GM18868 (cell line): Measurements from ENCODE around the gene ENTR1.

Source experiments
- ATAC-seq: cut with Tn5 transposase; IDR thresholded peaks from one replicate; pipeline ENCODE4 v1.9.1; 2021; ENCODE audit warnings: mild to moderate bottlenecking, moderate library complexity; ENCODE audit not compliant: unreplicated experiment

The ENTR1 gene

GRCh38 chr9:136410500-136411287 is at the start of gene ENTR1, which contains the start of gene PMPCA:
TSS of gene ENTR1 (minus strand) at chr9:136410614. CDS start at chr9:136410397, 217 bp downstream.
TSS of gene PMPCA (plus strand) at chr9:136410658. CDS start at chr9:136410669, 11 bp downstream.
- peak; percentile 81 for ATAC-seq

- ATAC-seq = no peak
Measured at GRCh38 chr9:136459425-136459824, 49.0 kb upstream of the ENTR1 start.

GRCh38 chr9:136457326-136457725 is 46.9 kb upstream of the ENTR1 start:
- ATAC-seq = no peak

DNA sequence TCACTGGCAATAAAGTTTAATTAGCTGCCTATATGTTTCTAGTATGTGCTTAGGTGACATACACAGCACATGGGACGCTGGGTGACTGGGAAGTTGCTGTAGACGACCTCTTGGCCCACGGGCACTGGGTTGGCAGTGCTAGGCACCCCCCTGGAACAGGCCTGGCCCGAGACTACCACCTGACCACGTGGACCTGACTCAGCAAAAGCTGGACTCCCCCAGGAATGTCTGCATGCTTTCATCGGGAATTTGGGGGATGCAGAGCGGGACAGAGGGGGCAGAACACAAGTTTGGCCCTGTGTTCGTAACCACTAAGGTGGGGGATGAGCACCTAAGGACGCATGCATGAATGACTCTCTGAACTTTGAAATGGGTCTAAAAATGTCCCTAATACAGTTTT is 45.8 kb upstream of the ENTR1 start:
- ATAC-seq = no peak

- ATAC-seq = no peak
Measured at GRCh38 chr9:136455043-136456002, 44.9 kb upstream of the ENTR1 start.

DNA sequence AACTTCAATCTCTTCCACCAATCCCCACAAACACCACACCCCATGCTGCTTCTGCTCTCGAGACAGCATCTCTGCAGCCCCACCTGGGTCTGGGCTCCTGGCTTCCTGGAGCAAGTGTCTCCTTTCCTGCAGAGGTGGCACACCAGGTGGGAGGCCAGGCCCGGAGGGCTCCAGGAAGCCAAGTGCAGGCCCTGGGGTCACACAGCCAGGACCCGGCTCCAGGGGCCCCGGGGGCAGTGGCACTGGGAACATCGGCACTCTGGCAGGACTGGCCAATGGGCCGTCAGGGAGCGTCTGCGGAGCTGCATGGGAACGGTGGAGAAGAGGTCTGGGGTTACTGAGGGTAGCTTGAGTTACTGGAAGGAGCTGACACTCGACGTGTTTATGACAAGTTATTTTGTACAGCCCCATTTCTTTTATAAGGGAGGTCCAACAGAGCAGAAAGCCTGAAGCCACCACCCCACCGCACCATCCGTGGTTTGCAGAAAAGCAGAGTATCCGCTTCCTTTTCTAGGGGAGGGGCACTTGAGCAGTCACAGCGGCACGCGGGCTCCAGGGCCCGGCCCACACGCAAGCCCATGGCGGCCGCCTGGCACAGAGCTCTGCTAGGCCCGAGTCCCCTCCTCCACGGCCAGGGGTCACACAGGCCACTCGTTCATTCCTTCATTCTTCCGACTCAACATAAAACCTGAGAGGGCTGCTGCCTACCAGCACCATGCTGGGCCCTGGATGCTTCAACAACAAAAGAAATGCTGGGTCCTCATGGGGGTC is 43.8 kb upstream of the ENTR1 start:
- no peak for ATAC-seq

GRCh38 chr9:136453326-136453725 is 42.9 kb upstream of the ENTR1 start:
- no peak for ATAC-seq

- ATAC-seq = no peak
Measured at GRCh38 chr9:136451221-136451877, 40.9 kb upstream of the ENTR1 start.

DNA sequence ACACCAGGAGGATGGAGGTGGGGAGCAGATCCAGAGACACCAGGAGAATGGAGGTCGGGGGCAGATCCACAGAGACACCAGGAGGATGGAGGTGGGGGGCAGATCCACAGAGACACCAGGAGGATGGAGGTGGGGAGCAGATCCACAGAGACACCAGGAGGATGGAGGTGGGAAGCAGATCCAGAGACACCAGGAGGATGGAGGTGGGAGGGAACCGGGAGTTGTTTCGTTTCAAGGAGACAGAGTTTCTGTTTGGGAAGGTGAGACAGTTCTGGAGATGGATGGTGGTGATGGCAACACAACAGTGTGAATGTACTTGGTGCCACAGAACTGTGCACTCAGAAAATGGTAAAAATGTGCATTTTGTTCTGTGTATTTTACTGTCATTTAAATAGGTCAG is 38.2 kb upstream of the ENTR1 start:
- no peak for ATAC-seq

DNA sequence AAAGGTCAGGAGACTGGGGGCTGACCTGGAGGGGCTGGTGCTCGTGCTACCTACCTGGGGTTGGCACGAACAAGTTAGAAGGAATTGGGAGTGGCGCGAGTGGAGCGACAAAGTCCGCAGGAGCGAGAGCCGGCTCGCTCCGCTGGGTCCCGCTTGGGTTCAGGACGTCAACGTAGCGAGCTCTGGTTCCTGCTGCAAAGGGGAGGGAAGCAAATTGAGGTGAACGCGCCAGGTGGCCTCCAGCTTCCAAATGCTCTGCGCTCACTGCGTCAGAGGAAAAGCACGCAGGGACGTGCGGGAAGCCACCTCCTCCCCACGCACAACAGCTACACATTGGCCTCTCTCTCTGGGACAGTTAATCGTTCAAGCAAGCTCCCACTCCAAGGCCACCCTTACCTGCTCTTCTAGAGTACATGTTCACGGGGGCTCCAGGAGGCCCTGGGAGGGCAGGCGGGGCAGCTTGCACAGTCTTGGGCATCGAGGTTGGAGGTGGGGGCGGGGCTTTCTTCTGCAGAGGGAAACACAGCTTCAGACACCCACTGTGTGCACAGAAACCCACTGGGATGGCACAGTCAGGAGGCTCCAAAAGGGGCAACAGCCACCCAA is 36.9 kb upstream of the ENTR1 start:
- no peak for ATAC-seq

DNA sequence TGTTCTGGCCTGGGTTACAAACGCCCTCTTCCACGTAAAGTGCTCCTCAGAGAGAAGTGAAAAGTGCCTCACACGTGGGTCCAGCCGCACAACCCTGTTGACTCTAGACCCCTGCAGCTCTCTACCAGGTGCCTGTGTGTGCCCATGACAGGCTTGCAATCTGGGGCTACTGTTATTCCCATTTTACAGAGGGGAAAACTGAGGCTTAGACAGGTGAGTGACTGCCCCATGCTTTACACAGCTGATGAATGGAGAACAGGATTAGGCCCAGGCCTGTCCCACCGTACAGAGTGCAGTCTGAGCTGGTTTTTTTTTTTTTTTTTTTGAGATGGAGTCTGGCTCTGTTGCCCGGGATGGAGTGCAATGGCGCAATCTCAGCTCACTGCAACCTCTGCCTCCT is 35.4 kb upstream of the ENTR1 start:
- no peak for ATAC-seq

DNA sequence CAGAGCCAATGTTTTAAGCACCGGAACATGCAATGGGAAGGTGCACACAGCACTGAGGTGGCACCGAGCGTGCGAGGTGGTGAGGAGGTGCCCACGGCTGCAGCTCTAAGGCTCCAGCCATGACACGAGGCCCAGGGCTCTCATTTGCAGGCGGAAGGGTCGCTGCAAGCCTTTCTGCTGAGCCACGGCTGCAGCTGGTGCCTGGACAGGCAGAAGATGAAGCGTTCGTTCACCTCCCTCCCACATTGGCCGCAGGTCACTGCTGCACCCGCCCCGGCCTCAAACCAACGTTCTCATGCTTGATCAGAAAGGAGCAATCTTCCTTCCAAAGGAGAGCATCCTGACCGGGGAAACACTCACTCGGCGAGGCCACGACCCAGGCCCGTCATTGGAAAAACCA is 33.7 kb upstream of the ENTR1 start:
- no peak for ATAC-seq

DNA sequence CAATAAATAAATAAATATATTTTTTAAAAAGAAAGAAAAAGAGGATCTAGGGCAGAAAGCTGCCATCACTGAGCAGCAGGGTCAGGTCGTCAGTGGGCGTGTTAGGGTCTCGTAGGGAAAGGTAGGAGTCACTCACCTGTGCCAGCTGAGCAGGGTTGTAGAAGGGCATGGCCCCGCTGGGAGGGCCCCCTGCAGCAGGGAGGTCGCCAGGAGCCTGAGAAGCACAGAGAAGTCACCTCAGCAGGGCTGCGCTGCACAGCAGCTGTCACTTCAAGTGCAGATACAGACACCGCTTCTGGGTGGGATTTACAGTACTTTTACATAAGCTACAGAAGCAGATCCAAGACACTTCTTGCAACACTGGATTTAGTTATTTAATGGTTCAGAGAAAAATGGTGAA is 33.3 kb upstream of the ENTR1 start:
- ATAC-seq = no peak

GRCh38 chr9:136443087-136443486 is 32.7 kb upstream of the ENTR1 start:
- ATAC-seq = no peak

DNA sequence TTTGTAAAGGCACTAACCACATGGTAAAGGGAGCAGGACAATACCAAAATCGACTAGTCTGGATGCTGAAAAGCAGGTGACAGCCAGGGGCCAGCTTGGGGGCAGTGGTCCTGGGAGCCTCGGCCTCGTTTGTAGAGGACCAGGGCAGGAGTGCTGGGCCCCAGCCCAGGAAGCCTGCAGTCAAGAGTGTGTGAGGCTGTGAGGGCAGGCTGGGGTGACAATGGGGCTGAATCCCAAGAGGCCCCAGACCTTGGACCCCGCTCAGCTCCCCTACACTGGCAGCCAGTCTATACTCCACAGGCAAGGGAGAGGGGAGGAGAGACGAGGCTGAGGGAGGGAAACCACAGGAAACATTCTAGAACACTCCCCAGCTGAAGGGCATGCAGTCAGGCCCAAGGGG is 31.9 kb upstream of the ENTR1 start:
- no peak for ATAC-seq

DNA sequence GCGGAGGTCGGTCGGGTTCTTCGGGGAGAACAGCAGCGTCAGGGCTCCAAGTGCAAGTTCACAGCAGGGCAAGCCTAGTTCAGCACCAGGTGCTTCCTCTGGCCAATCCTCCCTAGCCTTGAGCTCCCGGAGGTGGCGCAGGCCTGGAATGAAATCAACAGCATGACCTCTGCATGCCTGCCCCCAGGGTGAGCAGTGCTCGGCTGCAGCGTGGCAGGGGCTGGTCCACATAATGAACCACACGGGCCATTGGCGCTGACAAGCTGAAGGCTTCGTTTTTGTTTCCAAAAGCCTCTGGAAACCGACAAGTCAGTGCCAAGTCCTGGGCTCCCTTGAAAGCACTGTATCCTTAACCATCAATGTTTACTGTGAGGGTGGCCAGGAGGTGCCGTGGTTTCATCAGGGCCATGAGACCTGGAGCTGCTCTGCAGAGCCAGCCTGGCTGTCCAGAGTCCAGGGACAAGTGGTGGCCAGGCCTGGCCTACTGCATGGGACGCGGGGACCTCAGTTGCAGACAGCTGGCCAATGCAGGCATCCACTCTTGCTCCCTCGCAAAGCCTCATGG is 31.3 kb upstream of the ENTR1 start:
- ATAC-seq = no peak

GRCh38 chr9:136441191-136441680 is 30.8 kb upstream of the ENTR1 start:
- ATAC-seq = no peak

DNA sequence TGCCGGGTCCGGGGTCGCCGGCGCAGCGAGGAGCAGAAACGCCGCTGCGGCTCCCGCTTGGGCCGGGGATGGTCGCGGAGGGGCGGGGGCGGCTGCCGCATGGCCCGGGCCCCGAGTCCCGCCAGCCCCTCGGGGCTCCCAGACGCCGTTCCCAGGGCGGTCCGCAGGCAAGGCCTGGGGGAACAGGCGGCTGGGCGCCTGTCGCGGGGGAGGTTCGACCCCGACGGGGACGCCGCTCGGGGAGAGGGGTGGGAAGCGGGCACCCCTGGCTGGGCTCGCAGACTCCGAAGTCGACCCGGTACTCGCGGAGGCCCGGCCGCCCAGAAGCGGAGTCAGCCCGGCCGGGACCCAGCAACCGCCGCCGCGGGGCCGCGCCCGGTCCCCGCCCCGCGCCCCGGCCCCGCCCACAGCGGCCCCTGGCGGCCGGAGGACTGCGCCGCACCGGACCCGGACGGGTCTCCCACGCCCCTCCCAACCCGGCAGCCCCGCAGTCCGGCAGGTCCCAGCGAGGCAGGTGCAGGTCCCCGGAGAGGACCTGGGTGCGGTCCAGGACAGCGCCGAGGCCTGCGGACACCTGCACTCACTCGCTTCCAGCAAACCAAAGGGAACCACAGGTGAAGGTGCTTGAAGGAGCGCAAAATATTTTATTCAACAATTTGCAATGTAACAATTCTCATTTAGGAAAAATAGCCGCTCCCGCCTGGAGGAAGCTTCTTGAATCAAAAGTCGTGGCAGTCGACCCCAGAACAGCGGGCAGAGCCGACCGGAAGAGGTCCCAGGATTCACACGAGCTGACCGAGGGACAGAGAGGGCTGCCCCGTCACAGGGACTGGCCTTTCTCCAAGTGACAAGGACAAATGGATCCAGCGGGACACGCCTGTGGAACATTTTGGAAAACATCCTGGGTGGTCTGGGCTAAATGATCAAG is 29.3 kb upstream of the ENTR1 start, which contains the start of gene INPP5E:
Gene INPP5E (minus strand): TSS at position 365 of the 928 bp plus-strand sequence. CDS start 426 bp downstream, outside the sequence.
- ATAC-seq = peak; percentile 76
